Measurements from ENCODE around the gene EGFR. TPM values are rescaled to one million over a fixed set of nuclear protein-coding genes. Genes with fewer than 3 reads are reported as not detected.

The EGFR gene
- total and polyA plus RNA-seq, 4 experiments from 2014 or later: not detected

- Mint-ChIP-seq H3K4me1 (no peaks in the 10 kb centered on the region), H3K9me3 (no peaks in the 10 kb centered on the region), H3K27me3 (peaks cover 4 to 7% of the 10 kb centered on the region in 2 donors), H3K27ac (no peak overlapping the region), H3K4me3 (no peak overlapping the region), H3K36me3 (no peaks in the 10 kb centered on the region)
- CTCF ChIA-PET (ENCODE audit: partially characterized antibody): no interaction called here
- Histone ChIP-seq H3K4me1 (ENCODE audit: insufficient read depth, low read length) (no peaks in the 10 kb centered on the region), H3K9me3 (ENCODE audit: control insufficient read depth in 1 of 2, low read length in 2 of 2) (no peaks in the 10 kb centered on the region), H3K4me3 (ENCODE audit: low read length in 2 of 2) (no peak overlapping the region), H3K36me3 (ENCODE audit: insufficient read depth, low read length) (no peaks in the 10 kb centered on the region), H3K27ac (ENCODE audit: low read depth, low read length) (no peak overlapping the region), H3K27me3 (ENCODE audit: insufficient read depth, low read length) (no peaks in the 10 kb centered on the region)
- POLR2A ChIA-PET (ENCODE audit: partially characterized antibody): no interaction called here
- intact Hi-C loops (cut with micrococcal nuclease): no loop called here
- no peak for DNase-seq
Measured at GRCh38 chr7:55180963-55181542, 162.2 kb downstream of the EGFR start.

GRCh38 chr7:55181762-55182161 lies 162.9 kb downstream of the EGFR start:
- Mint-ChIP-seq H3K9me3 (no peaks in the 10 kb centered on the region), H3K4me1 (no peaks in the 10 kb centered on the region), H3K4me3 (no peak overlapping the region), H3K27ac (no peak overlapping the region), H3K36me3 (no peaks in the 10 kb centered on the region), H3K27me3 (peaks cover 5 to 7% of the 10 kb centered on the region in 2 donors)
- ChIA-PET CTCF (ENCODE audit: partially characterized antibody) (no interaction called here), POLR2A (ENCODE audit: partially characterized antibody) (no interaction called here)
- no peak for DNase-seq
- intact Hi-C loops (cut with micrococcal nuclease): no loop called here
- Histone ChIP-seq H3K9me3 (ENCODE audit: control insufficient read depth in 1 of 2, low read length in 2 of 2) (no peaks in the 10 kb centered on the region), H3K27ac (ENCODE audit: low read depth, low read length) (no peak overlapping the region), H3K4me3 (ENCODE audit: low read length in 2 of 2) (no peak overlapping the region), H3K36me3 (ENCODE audit: insufficient read depth, low read length) (no peaks in the 10 kb centered on the region), H3K27me3 (ENCODE audit: insufficient read depth, low read length) (no peaks in the 10 kb centered on the region), H3K4me1 (ENCODE audit: insufficient read depth, low read length) (no peaks in the 10 kb centered on the region)

GRCh38 chr7:55183897-55184296 lies 165.1 kb downstream of the EGFR start:
- Histone ChIP-seq H3K27ac (ENCODE audit: low read depth, low read length) (no peak overlapping the region), H3K4me1 (ENCODE audit: insufficient read depth, low read length) (no peaks in the 10 kb centered on the region), H3K36me3 (ENCODE audit: insufficient read depth, low read length) (no peaks in the 10 kb centered on the region), H3K9me3 (ENCODE audit: control insufficient read depth in 1 of 2, low read length in 2 of 2) (no peaks in the 10 kb centered on the region), H3K4me3 (ENCODE audit: low read length in 2 of 2) (no peak overlapping the region), H3K27me3 (ENCODE audit: insufficient read depth, low read length) (no peaks in the 10 kb centered on the region)
- ChIA-PET POLR2A (ENCODE audit: partially characterized antibody) (no interaction called here), CTCF (ENCODE audit: partially characterized antibody) (no interaction called here)
- H3K9me3 Mint-ChIP-seq: no peaks in the 10 kb centered on the region
- intact Hi-C loops (cut with micrococcal nuclease): no loop called here
- H3K27me3 Mint-ChIP-seq: peaks cover 6 to 10% of the 10 kb centered on the region in 2 donors
- no peak overlapping the region for H3K27ac Mint-ChIP-seq
- no peaks in the 10 kb centered on the region for H3K36me3 Mint-ChIP-seq
- no peak overlapping the region for H3K4me3 Mint-ChIP-seq
- no peak for DNase-seq
- H3K4me1 Mint-ChIP-seq: no peaks in the 10 kb centered on the region

GRCh38 chr7:55185321-55185802 lies 166.5 kb downstream of the EGFR start:
- intact Hi-C loops (cut with micrococcal nuclease): no loop called here
- no peak overlapping the region for H3K4me3 Mint-ChIP-seq
- ChIA-PET POLR2A (ENCODE audit: partially characterized antibody) (no interaction called here), CTCF (ENCODE audit: partially characterized antibody) (no interaction called here)
- H3K36me3 Mint-ChIP-seq: no peaks in the 10 kb centered on the region
- Histone ChIP-seq H3K27ac (ENCODE audit: low read depth, low read length) (no peak overlapping the region), H3K9me3 (ENCODE audit: control insufficient read depth in 1 of 2, low read length in 2 of 2) (no peaks in the 10 kb centered on the region), H3K4me1 (ENCODE audit: insufficient read depth, low read length) (no peaks in the 10 kb centered on the region), H3K27me3 (ENCODE audit: insufficient read depth, low read length) (no peaks in the 10 kb centered on the region), H3K36me3 (ENCODE audit: insufficient read depth, low read length) (no peaks in the 10 kb centered on the region), H3K4me3 (ENCODE audit: low read length in 2 of 2) (no peak overlapping the region)
- H3K9me3 Mint-ChIP-seq: no peaks in the 10 kb centered on the region
- no peak for DNase-seq
- no peaks in the 10 kb centered on the region for H3K4me1 Mint-ChIP-seq
- no peak overlapping the region for H3K27ac Mint-ChIP-seq
- H3K27me3 Mint-ChIP-seq: peaks cover 9 to 11% of the 10 kb centered on the region in 2 donors

GRCh38 chr7:55185941-55186609 lies 167.3 kb downstream of the EGFR start:
- intact Hi-C loops (cut with micrococcal nuclease): no loop called here
- Histone ChIP-seq H3K4me1 (ENCODE audit: insufficient read depth, low read length) (no peaks in the 10 kb centered on the region), H3K9me3 (ENCODE audit: control insufficient read depth in 1 of 2, low read length in 2 of 2) (no peaks in the 10 kb centered on the region), H3K36me3 (ENCODE audit: insufficient read depth, low read length) (no peaks in the 10 kb centered on the region), H3K27ac (ENCODE audit: low read depth, low read length) (no peak overlapping the region), H3K4me3 (ENCODE audit: low read length in 2 of 2) (no peak overlapping the region), H3K27me3 (ENCODE audit: insufficient read depth, low read length) (no peaks in the 10 kb centered on the region)
- Mint-ChIP-seq H3K9me3 (no peaks in the 10 kb centered on the region), H3K36me3 (no peaks in the 10 kb centered on the region), H3K27ac (no peak overlapping the region), H3K4me3 (no peak overlapping the region), H3K4me1 (no peaks in the 10 kb centered on the region), H3K27me3 (peaks cover 9 to 14% of the 10 kb centered on the region in 2 donors)
- POLR2A ChIA-PET (ENCODE audit: partially characterized antibody): no interaction called here
- no peak for DNase-seq
- CTCF ChIA-PET (ENCODE audit: partially characterized antibody): no interaction called here

- H3K27me3 ChIP-seq (ENCODE audit: insufficient read depth, low read length): no peaks in the 10 kb centered on the region
- Mint-ChIP-seq H3K9me3 (no peaks in the 10 kb centered on the region), H3K4me3 (no peak overlapping the region), H3K36me3 (no peaks in the 10 kb centered on the region), H3K27ac (no peak overlapping the region), H3K27me3 (peaks cover 9 to 14% of the 10 kb centered on the region in 2 donors), H3K4me1 (no peaks in the 10 kb centered on the region)
- H3K27ac ChIP-seq (ENCODE audit: low read depth, low read length): no peak overlapping the region
- DNase-seq: no peak
- no peaks in the 10 kb centered on the region for H3K36me3 ChIP-seq (ENCODE audit: insufficient read depth, low read length)
- intact Hi-C loops (cut with micrococcal nuclease): no loop called here
- no peaks in the 10 kb centered on the region for H3K9me3 ChIP-seq (ENCODE audit: control insufficient read depth in 1 of 2, low read length in 2 of 2)
- H3K4me3 ChIP-seq (ENCODE audit: low read length in 2 of 2): no peak overlapping the region
- ChIA-PET CTCF (ENCODE audit: partially characterized antibody) (no interaction called here), POLR2A (ENCODE audit: partially characterized antibody) (no interaction called here)
- no peaks in the 10 kb centered on the region for H3K4me1 ChIP-seq (ENCODE audit: insufficient read depth, low read length)
Measured at GRCh38 chr7:55187701-55188491, 169.1 kb downstream of the EGFR start.

- no peaks in the 10 kb centered on the region for H3K9me3 Mint-ChIP-seq
- no peaks in the 10 kb centered on the region for H3K36me3 ChIP-seq (ENCODE audit: insufficient read depth, low read length)
- H3K27me3 ChIP-seq (ENCODE audit: insufficient read depth, low read length): no peaks in the 10 kb centered on the region
- intact Hi-C loops (cut with micrococcal nuclease): no loop called here
- no peaks in the 10 kb centered on the region for H3K4me1 ChIP-seq (ENCODE audit: insufficient read depth, low read length)
- no peak overlapping the region for H3K27ac Mint-ChIP-seq
- ChIA-PET CTCF (ENCODE audit: partially characterized antibody) (no interaction called here), POLR2A (ENCODE audit: partially characterized antibody) (no interaction called here)
- H3K4me1 Mint-ChIP-seq: no peaks in the 10 kb centered on the region
- no peak for DNase-seq
- no peaks in the 10 kb centered on the region for H3K9me3 ChIP-seq (ENCODE audit: control insufficient read depth in 1 of 2, low read length in 2 of 2)
- H3K4me3 Mint-ChIP-seq: no peak overlapping the region
- H3K27ac ChIP-seq (ENCODE audit: low read depth, low read length): no peak overlapping the region
- no peak overlapping the region for H3K4me3 ChIP-seq (ENCODE audit: low read length in 2 of 2)
- no peaks in the 10 kb centered on the region for H3K36me3 Mint-ChIP-seq
- peaks cover 9 to 14% of the 10 kb centered on the region in 2 donors for H3K27me3 Mint-ChIP-seq
Measured at GRCh38 chr7:55188590-55189138, 169.8 kb downstream of the EGFR start.

All from CD4-positive, alpha-beta memory T cell (primary cell).